ENCODE measurements around the gene C2orf92.

C2orf92 gene

GRCh38 chr2:97751752-97752151 is 82.2 kb downstream of the C2orf92 start:
- no peak for TF ChIP-seq EZH2 (IDR thresholded peaks at IDR 0.05; ENCODE audit: borderline replicate concordance, low read depth, low read length, severe bottlenecking)
- no peak overlapping the region for H3K4me2 ChIP-seq (ENCODE audit: insufficient read depth, low read length)
- no peak overlapping the region for H3K27ac ChIP-seq (ENCODE audit: low read length)
- no peaks in the 10 kb centered on the region for H3K9me3 ChIP-seq (ENCODE audit: insufficient read depth, low read length, severe bottlenecking)
- no peak overlapping the region for H3K4me3 ChIP-seq (ENCODE audit: low read depth in 1 of 2, low read length in 2 of 2)
- ATAC-seq (ENCODE audit: insufficient read depth, low read depth) (no peak), DNase-seq (no peak)
- no peaks in the 10 kb centered on the region for H3K27me3 ChIP-seq (ENCODE audit: insufficient read depth, low read length, poor library complexity)
- H4K20me1 ChIP-seq (ENCODE audit: insufficient read depth, low read length): no peaks in the 10 kb centered on the region
- H2AFZ ChIP-seq (ENCODE audit: low read depth, low read length): no peak overlapping the region
- no peaks in the 10 kb centered on the region for H3K4me1 ChIP-seq (ENCODE audit: insufficient read depth, low read length)
- H3K36me3 ChIP-seq (ENCODE audit: insufficient read depth, low read length): peaks cover 17% of the 10 kb centered on the region
- no peaks in the 10 kb centered on the region for H3K79me2 ChIP-seq (ENCODE audit: insufficient read depth, low read length)
- no peak overlapping the region for H3K9ac ChIP-seq (ENCODE audit: low read depth, low read length)

Data from DND-41 (cell line).